Right lobe of liver (tissue), 4 donors: ENCODE results near the gene LRRC8E.

Experiments used
- CTCF ChIP-seq, 4 donors: fragments of 200-600 bp in 3 of 4; fragments of 450-650 bp in 1 of 4; IDR thresholded peaks; one replicate each; pipeline versions ENCODE4 v1.5.1 to v1.8.0; 2016 to 2022; ENCODE audit warnings: antibody characterized with exemption in 4 of 4, mild to moderate bottlenecking in 2 of 4
- POLR2A ChIP-seq: fragments of 450-650 bp; IDR thresholded peaks from one replicate; pipeline ENCODE4 v1.6.1; 2017; ENCODE audit warnings: antibody characterized with exemption, mild to moderate bottlenecking
- donor health status: DM: no; HTN: no; CAD: no.
- donor health status: DM: no; HTN: no; CAD: no.
- donor health status: DM: no; HTN: yes; CAD: no.

GRCh38 chr19:7839476-7839875 lies 48.8 kb upstream of the LRRC8E start:
- no peak for TF ChIP-seq POLR2A
- no peak for TF ChIP-seq CTCF (IDR thresholded peaks at IDR 0.05)
